ENCODE data around the gene NDUFAF8. TPM values are rescaled to one million over a fixed set of nuclear protein-coding genes. Genes with fewer than 3 reads are reported as not detected.
A peak's percentile ranks its signal among the peaks of the same experiment; 100 is the strongest.

The NDUFAF8 gene
- total and polyA plus RNA-seq, 10 of the 15 experiments (the other 5 are each of a cell fraction or from before 2014, with no cell fraction given): 22.0 to 307 (median 106) TPM

DNA sequence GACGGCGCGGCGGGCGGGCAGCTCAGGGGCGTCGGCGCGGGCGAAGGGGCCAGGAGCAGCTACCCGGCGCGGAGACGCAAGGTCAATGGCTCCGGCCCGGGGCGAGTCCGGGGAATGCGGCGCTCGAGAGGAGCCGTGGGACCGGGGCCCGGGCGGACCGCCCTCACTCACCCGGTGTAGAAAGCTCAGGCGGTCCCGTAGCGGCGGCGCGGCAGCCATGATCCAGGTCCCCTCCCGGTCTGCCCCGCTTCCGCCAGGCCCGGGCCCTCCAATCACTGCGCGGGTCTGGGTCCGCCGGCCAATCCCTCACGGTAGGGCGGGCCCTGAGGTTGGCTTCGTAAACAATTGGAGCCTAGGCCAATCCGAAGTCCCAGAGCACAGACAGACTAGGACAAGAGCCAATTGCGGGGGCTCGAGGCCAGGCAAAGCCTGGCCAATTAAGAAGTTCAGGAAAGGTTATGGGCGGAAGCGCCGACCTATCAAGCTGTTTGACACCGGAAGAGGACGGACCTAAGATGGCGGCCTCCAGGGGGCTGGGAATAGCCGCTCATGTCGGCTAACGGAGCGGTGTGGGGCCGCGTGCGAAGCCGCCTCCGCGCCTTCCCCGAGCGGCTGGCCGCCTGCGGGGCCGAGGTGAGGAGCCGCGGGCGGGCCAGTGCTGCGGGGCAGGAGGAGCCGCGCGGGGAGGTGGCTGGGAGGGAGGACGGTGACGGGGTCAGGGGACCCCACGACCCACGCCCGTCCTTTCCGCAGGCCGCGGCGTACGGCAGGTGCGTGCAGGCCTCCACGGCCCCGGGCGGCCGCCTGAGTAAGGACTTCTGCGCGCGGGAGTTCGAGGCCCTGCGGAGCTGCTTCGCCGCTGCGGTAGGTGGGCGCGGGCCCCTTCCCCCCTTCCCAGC, at the start of gene NDUFAF8, which contains the start of gene TEPSIN (continued):
- peak; percentile 16 for TF ChIP-seq MAX (IDR thresholded peaks at IDR 0.05; ENCODE audit: low read depth, low read length)
- TF ChIP-seq ZZZ3 (IDR thresholded peaks at IDR 0.05; ENCODE audit: control insufficient read depth, insufficient read length, low read depth): no peak
- TF ChIP-seq ZSCAN29 (IDR thresholded peaks at IDR 0.05): no peak
- no peak for TF ChIP-seq PAX5 (IDR thresholded peaks at IDR 0.05; ENCODE audit: borderline replicate concordance, low read depth, low read length)
- TF ChIP-seq ZNF622 (IDR thresholded peaks at IDR 0.05): no peak
- peak; percentile 55; the same call in 1 of the 2 replicates for TF ChIP-seq TAF1 (IDR thresholded peaks at IDR 0.05; ENCODE audit: borderline replicate concordance, low read depth, low read length)
- TF ChIP-seq, protein P1, sequence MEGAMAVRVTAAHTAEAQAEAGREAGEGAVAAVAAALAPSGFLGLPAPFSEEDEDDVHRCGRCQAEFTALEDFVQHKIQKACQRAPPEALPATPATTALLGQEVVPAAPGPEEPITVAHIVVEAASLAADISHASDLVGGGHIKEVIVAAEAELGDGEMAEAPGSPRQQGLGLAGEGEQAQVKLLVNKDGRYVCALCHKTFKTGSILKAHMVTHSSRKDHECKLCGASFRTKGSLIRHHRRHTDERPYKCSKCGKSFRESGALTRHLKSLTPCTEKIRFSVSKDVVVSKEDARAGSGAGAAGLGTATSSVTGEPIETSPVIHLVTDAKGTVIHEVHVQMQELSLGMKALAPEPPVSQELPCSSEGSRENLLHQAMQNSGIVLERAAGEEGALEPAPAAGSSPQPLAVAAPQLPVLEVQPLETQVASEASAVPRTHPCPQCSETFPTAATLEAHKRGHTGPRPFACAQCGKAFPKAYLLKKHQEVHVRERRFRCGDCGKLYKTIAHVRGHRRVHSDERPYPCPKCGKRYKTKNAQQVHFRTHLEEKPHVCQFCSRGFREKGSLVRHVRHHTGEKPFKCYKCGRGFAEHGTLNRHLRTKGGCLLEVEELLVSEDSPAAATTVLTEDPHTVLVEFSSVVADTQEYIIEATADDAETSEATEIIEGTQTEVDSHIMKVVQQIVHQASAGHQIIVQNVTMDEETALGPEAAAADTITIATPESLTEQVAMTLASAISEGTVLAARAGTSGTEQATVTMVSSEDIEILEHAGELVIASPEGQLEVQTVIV (IDR thresholded peaks at IDR 0.05; ENCODE audit: borderline replicate concordance, partially characterized antibody): peak; percentile 94
- no peak for TF ChIP-seq RAD21 (IDR thresholded peaks at IDR 0.05; ENCODE audit: insufficient read depth, low read depth, low read length)
- TF ChIP-seq CHD2 (IDR thresholded peaks at IDR 0.05; ENCODE audit: borderline replicate concordance, low read depth, low read length): peak; percentile 98
- TF ChIP-seq SP1 (IDR thresholded peaks at IDR 0.05; ENCODE audit: low read depth, low read length): peak; percentile 100
- TF ChIP-seq, protein P2, sequence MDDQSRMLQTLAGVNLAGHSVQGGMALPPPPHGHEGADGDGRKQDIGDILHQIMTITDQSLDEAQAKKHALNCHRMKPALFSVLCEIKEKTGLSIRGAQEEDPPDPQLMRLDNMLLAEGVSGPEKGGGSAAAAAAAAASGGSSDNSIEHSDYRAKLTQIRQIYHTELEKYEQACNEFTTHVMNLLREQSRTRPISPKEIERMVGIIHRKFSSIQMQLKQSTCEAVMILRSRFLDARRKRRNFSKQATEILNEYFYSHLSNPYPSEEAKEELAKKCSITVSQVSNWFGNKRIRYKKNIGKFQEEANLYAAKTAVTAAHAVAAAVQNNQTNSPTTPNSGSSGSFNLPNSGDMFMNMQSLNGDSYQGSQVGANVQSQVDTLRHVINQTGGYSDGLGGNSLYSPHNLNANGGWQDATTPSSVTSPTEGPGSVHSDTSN (IDR thresholded peaks at IDR 0.05; ENCODE audit: insufficient replicate concordance, low read depth, low read length): peak; percentile 100
- no peak for TF ChIP-seq ZBTB33 (IDR thresholded peaks at IDR 0.05)
- 0 out of 2 replicates have a peak, but pooled peaks have one; percentile 1 for TF ChIP-seq SPI1 (IDR thresholded peaks at IDR 0.05; ENCODE audit: borderline replicate concordance, insufficient read depth, low read depth, low read length)
- no peak for TF ChIP-seq CBX3 (IDR thresholded peaks at IDR 0.05; ENCODE audit: borderline replicate concordance, low read depth)
- TF ChIP-seq MEF2B (IDR thresholded peaks at IDR 0.05; ENCODE audit: partially characterized antibody, poor library complexity, severe bottlenecking): peak; percentile 90
- peak; percentile 81 for TF ChIP-seq MYC (IDR thresholded peaks at IDR 0.05; ENCODE audit: insufficient read depth, insufficient read length, insufficient replicate concordance, low read length, severe bottlenecking)
- TF ChIP-seq, protein P3, sequence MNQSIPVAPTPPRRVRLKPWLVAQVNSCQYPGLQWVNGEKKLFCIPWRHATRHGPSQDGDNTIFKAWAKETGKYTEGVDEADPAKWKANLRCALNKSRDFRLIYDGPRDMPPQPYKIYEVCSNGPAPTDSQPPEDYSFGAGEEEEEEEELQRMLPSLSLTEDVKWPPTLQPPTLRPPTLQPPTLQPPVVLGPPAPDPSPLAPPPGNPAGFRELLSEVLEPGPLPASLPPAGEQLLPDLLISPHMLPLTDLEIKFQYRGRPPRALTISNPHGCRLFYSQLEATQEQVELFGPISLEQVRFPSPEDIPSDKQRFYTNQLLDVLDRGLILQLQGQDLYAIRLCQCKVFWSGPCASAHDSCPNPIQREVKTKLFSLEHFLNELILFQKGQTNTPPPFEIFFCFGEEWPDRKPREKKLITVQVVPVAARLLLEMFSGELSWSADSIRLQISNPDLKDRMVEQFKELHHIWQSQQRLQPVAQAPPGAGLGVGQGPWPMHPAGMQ (IDR thresholded peaks at IDR 0.05; ENCODE audit: borderline replicate concordance): no peak
- no peak for TF ChIP-seq MLLT1 (IDR thresholded peaks at IDR 0.05)
- TF ChIP-seq MTA3 (IDR thresholded peaks at IDR 0.05; ENCODE audit: borderline replicate concordance, low read length): no peak

All from GM12878 (cell line).